Activated naive CD4-positive, alpha-beta T cell treated with anti-CD3 and anti-CD28 coated beads for 36 hours (primary cell): ENCODE results near the gene ZNF598. TPM values are rescaled to one million over a fixed set of nuclear protein-coding genes. Genes with fewer than 3 reads are reported as not detected.

Experiments used
- CTCF ChIA-PET: fragments of 350-600 bp; sonication (Branson Sonifier 250); formaldehyde crosslinking; loops from one replicate; lab custom pipeline; 2021; ENCODE audit warnings: antibody characterized with exemption; lab: Charles Lee
- DNase-seq: peaks from one replicate; pipeline ENCODE4 v3.0.0-alpha.2; 2020
- H3K27ac Mint-ChIP-seq: one replicate; pipeline ENCODE4 v1.8.0; 2021; ENCODE audit warnings: mild to moderate bottlenecking, mixed read lengths
- H3K27me3 Mint-ChIP-seq: one replicate; pipeline ENCODE4 v1.8.0; 2021; ENCODE audit warnings: low read depth, mixed read lengths
- H3K36me3 Mint-ChIP-seq: one replicate; pipeline ENCODE4 v1.8.0; 2021; ENCODE audit warnings: low read depth, mixed read lengths
- H3K4me1 Mint-ChIP-seq: one replicate; pipeline ENCODE4 v1.8.0; 2021; ENCODE audit warnings: low read depth, mixed read lengths
- H3K4me3 Mint-ChIP-seq: one replicate; pipeline ENCODE4 v1.8.0; 2021; ENCODE audit warnings: mild to moderate bottlenecking, moderate library complexity, mixed read lengths
- H3K9me3 Mint-ChIP-seq: one replicate; pipeline ENCODE4 v1.8.0; 2021; ENCODE audit warnings: mixed read lengths
- intact Hi-C: fragments of 100-400 bp; cut with micrococcal nuclease; formaldehyde crosslinking; loops from one replicate; pipeline ENCODE4 v1.15.1; 2023
- total RNA-seq, 2 experiments: library from RNA; stranded (reverse); gene quantifications; one replicate each; pipeline ENCODE4 v1.2.3, GENCODE V29; 2021

ZNF598 gene
- total RNA-seq, 2 experiments from 2014 or later = 88.8 to 93.5 TPM

GRCh38 chr16:1981398-1981836 is 28.2 kb downstream of the ZNF598 start, which contains the start of gene NOXO1:
NOXO1 (minus strand) TSS chr16:1981469; CDS start chr16:1981179, 290 bp downstream.
- H3K27ac Mint-ChIP-seq = no peak within 1 kb of the TSS
- intact Hi-C loops = no loop called here
- no peaks in the 10 kb centered on the region for H3K9me3 Mint-ChIP-seq
- H3K36me3 Mint-ChIP-seq = peaks cover 12% of the 10 kb centered on the region
- H3K27me3 Mint-ChIP-seq = peaks cover 22% of the 10 kb centered on the region
- DNase-seq = no peak
- peaks cover 10% of the 10 kb centered on the region for H3K4me1 Mint-ChIP-seq
- CTCF ChIA-PET = interaction anchor here (1.4 kb wide), 1 partner anchor 9 kb away, joined by 4 read pairs; no protein-coding TSS in a partner anchor
- H3K4me3 Mint-ChIP-seq = no peak within 1 kb of the TSS

- DNase-seq = no peak
- H3K36me3 Mint-ChIP-seq = peaks cover 16% of the 10 kb centered on the region
- H3K27ac Mint-ChIP-seq = no peak overlapping the region
- no peak overlapping the region for H3K4me3 Mint-ChIP-seq
- CTCF ChIA-PET = no interaction called here
- no peaks in the 10 kb centered on the region for H3K9me3 Mint-ChIP-seq
- intact Hi-C loops = no loop called here
- peaks cover 10% of the 10 kb centered on the region for H3K4me1 Mint-ChIP-seq
- H3K27me3 Mint-ChIP-seq = peaks cover 22% of the 10 kb centered on the region
These were observed 28.9 kb downstream of the ZNF598 start for GRCh38 chr16:1980770-1981087.

- Mint-ChIP-seq H3K27me3 (peaks cover 22% of the 10 kb centered on the region), H3K9me3 (no peaks in the 10 kb centered on the region), H3K4me3 (no peak overlapping the region), H3K27ac (no peak overlapping the region), H3K36me3 (peaks cover 18% of the 10 kb centered on the region), H3K4me1 (peaks cover 9% of the 10 kb centered on the region)
- intact Hi-C loops = no loop called here
- no peak for DNase-seq
- CTCF ChIA-PET = no interaction called here
These were observed 29.4 kb downstream of the ZNF598 start for GRCh38 chr16:1980030-1980769.

- H3K27ac Mint-ChIP-seq = no peak overlapping the region
- H3K4me3 Mint-ChIP-seq = no peak overlapping the region
- no peak for DNase-seq
- CTCF ChIA-PET = no interaction called here
- intact Hi-C loops = no loop called here
- H3K27me3 Mint-ChIP-seq = peaks cover 22% of the 10 kb centered on the region
- no peaks in the 10 kb centered on the region for H3K9me3 Mint-ChIP-seq
- peaks cover 24% of the 10 kb centered on the region for H3K36me3 Mint-ChIP-seq
- peaks cover 2% of the 10 kb centered on the region for H3K4me1 Mint-ChIP-seq
These were observed 30.2 kb downstream of the ZNF598 start for GRCh38 chr16:1979271-1980029.

GRCh38 chr16:1978476-1979120 is 31.0 kb downstream of the ZNF598 start:
- peaks cover 2% of the 10 kb centered on the region for H3K4me1 Mint-ChIP-seq
- no peak overlapping the region for H3K4me3 Mint-ChIP-seq
- CTCF ChIA-PET = no interaction called here
- no peaks in the 10 kb centered on the region for H3K9me3 Mint-ChIP-seq
- H3K27ac Mint-ChIP-seq = no peak overlapping the region
- peaks cover 22% of the 10 kb centered on the region for H3K27me3 Mint-ChIP-seq
- peaks cover 29% of the 10 kb centered on the region for H3K36me3 Mint-ChIP-seq
- no peak for DNase-seq
- intact Hi-C loops = no loop called here

GRCh38 chr16:1977875-1978268 is 31.7 kb downstream of the ZNF598 start:
- intact Hi-C loops = no loop called here
- CTCF ChIA-PET = no interaction called here
- no peak overlapping the region for H3K27ac Mint-ChIP-seq
- no peaks in the 10 kb centered on the region for H3K9me3 Mint-ChIP-seq
- DNase-seq = no peak
- no peak overlapping the region for H3K4me3 Mint-ChIP-seq
- H3K36me3 Mint-ChIP-seq = peaks cover 29% of the 10 kb centered on the region
- H3K27me3 Mint-ChIP-seq = peaks cover 18% of the 10 kb centered on the region
- peaks cover 7% of the 10 kb centered on the region for H3K4me1 Mint-ChIP-seq

GRCh38 chr16:1976951-1977874 is 32.4 kb downstream of the ZNF598 start:
- Mint-ChIP-seq H3K9me3 (no peaks in the 10 kb centered on the region), H3K27ac (no peak overlapping the region), H3K27me3 (peaks cover 12% of the 10 kb centered on the region), H3K4me3 (no peak overlapping the region), H3K36me3 (peaks cover 29% of the 10 kb centered on the region), H3K4me1 (peaks cover 10% of the 10 kb centered on the region)
- no peak for DNase-seq
- CTCF ChIA-PET = interaction anchor here (0.5 kb wide), 1 partner anchor 1626 kb away, joined by 3 read pairs; no protein-coding TSS in a partner anchor
- intact Hi-C loops = no loop called here

- no peak overlapping the region for H3K27ac Mint-ChIP-seq
These were observed 33.5 kb downstream of the ZNF598 start for GRCh38 chr16:1976216-1976520.

GRCh38 chr16:1975432-1976215 is 34.0 kb downstream of the ZNF598 start:
- no peak overlapping the region for H3K4me3 Mint-ChIP-seq
- intact Hi-C loops = no loop called here
- H3K27me3 Mint-ChIP-seq = peaks cover 3% of the 10 kb centered on the region
- H3K9me3 Mint-ChIP-seq = no peaks in the 10 kb centered on the region
- H3K4me1 Mint-ChIP-seq = peaks cover 24% of the 10 kb centered on the region
- H3K36me3 Mint-ChIP-seq = peaks cover 34% of the 10 kb centered on the region
- no peak for DNase-seq
- CTCF ChIA-PET = interaction anchor here (1.0 kb wide), 1 partner anchor 9 kb away, joined by 3 read pairs; no protein-coding TSS in a partner anchor
- H3K27ac Mint-ChIP-seq = no peak overlapping the region

More at GRCh38 chr16:1976216-1976520, 33.5 kb downstream of the ZNF598 start:
- no peak for DNase-seq
- no peaks in the 10 kb centered on the region for H3K9me3 Mint-ChIP-seq
- H3K27me3 Mint-ChIP-seq = peaks cover 5% of the 10 kb centered on the region
- peaks cover 34% of the 10 kb centered on the region for H3K36me3 Mint-ChIP-seq
- intact Hi-C loops = no loop called here
- H3K4me3 Mint-ChIP-seq = no peak overlapping the region
- CTCF ChIA-PET = no interaction called here
- H3K4me1 Mint-ChIP-seq = peaks cover 19% of the 10 kb centered on the region

GRCh38 chr16:1974157-1975070 is 35.2 kb downstream of the ZNF598 start:
- CTCF ChIA-PET = no interaction called here
- H3K27me3 Mint-ChIP-seq = no peaks in the 10 kb centered on the region
- H3K4me3 Mint-ChIP-seq = peak overlapping the region; percentile 38
- intact Hi-C loops = no loop called here
- H3K9me3 Mint-ChIP-seq = no peaks in the 10 kb centered on the region
- peaks cover 33% of the 10 kb centered on the region for H3K36me3 Mint-ChIP-seq
- peaks cover 28% of the 10 kb centered on the region for H3K4me1 Mint-ChIP-seq
- DNase-seq = no peak
- no peak overlapping the region for H3K27ac Mint-ChIP-seq
